ENCODE data around the gene GPR107.
A peak's percentile ranks its signal among the peaks of the same experiment; 100 is the strongest.

Gene GPR107

DNA sequence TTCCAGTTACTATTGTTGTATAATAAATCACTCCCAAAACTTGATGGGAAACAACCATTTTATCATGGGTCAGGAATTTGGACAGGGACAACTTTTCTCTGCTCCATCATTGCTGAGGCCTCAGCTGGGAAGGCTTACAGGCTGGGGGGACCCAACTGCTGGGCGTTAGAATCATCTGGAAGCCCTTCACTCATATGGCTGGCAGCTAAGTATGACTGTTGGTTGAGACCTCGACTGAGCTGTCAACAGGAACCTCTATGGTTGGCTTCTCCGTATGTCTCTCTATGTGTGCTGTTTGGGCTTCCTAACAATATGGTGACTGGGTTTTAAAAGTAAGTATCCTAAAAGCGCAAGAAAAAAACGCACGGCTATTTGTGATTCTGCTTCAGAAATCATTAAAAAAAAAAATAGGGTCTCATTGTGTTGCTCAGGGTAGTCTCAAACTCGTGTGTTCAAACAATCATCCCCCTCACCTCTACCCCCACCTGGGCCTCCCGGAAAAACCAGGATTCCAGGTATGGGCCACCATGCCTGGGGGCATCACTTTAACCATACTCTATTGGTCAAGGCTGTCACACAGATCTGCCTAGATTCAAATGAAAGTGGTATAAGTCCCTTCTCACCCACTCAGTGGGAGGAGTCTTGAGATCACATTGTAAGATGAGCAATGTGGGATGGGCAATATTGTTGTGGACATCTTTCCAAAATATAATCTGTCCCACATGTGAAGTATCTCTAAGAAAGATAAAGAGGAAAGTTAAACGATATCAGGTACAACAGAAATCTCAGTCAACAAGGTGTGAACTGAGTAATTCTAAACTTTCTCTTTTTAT is 26.0 kb upstream of the GPR107 start:
- H3K4me1 ChIP-seq (ENCODE audit: low read depth, poor library complexity, severe bottlenecking), result peaks cover 85% of the 10 kb centered on the region
- H3K4me3 ChIP-seq (IDR thresholded peaks at IDR 0.05; ENCODE audit: insufficient read depth, low read depth, low read length), result no peak overlapping the region
- TF ChIP-seq, protein P1, sequence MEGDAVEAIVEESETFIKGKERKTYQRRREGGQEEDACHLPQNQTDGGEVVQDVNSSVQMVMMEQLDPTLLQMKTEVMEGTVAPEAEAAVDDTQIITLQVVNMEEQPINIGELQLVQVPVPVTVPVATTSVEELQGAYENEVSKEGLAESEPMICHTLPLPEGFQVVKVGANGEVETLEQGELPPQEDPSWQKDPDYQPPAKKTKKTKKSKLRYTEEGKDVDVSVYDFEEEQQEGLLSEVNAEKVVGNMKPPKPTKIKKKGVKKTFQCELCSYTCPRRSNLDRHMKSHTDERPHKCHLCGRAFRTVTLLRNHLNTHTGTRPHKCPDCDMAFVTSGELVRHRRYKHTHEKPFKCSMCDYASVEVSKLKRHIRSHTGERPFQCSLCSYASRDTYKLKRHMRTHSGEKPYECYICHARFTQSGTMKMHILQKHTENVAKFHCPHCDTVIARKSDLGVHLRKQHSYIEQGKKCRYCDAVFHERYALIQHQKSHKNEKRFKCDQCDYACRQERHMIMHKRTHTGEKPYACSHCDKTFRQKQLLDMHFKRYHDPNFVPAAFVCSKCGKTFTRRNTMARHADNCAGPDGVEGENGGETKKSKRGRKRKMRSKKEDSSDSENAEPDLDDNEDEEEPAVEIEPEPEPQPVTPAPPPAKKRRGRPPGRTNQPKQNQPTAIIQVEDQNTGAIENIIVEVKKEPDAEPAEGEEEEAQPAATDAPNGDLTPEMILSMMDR (conservative IDR thresholded peaks at IDR 0.05; ENCODE audit: low read depth, low read length), result no peak
- H4K20me1 ChIP-seq (ENCODE audit: insufficient read depth), result no peaks in the 10 kb centered on the region
- no peaks in the 10 kb centered on the region for H3K27me3 ChIP-seq (ENCODE audit: insufficient read depth, low read depth)
- no peaks in the 10 kb centered on the region for H3K36me3 ChIP-seq (ENCODE audit: insufficient read depth)
- H3K27ac ChIP-seq, result no peak overlapping the region
- H3K4me2 ChIP-seq, result 0 out of 2 replicates have a peak overlapping the region, but pooled peaks have one; percentile 23
- H3K79me2 ChIP-seq (ENCODE audit: insufficient read depth, low read depth), result peaks cover 93% of the 10 kb centered on the region
- H3K9ac ChIP-seq, result no peak overlapping the region
- no peak overlapping the region for H2AFZ ChIP-seq (ENCODE audit: low read depth)

DNA sequence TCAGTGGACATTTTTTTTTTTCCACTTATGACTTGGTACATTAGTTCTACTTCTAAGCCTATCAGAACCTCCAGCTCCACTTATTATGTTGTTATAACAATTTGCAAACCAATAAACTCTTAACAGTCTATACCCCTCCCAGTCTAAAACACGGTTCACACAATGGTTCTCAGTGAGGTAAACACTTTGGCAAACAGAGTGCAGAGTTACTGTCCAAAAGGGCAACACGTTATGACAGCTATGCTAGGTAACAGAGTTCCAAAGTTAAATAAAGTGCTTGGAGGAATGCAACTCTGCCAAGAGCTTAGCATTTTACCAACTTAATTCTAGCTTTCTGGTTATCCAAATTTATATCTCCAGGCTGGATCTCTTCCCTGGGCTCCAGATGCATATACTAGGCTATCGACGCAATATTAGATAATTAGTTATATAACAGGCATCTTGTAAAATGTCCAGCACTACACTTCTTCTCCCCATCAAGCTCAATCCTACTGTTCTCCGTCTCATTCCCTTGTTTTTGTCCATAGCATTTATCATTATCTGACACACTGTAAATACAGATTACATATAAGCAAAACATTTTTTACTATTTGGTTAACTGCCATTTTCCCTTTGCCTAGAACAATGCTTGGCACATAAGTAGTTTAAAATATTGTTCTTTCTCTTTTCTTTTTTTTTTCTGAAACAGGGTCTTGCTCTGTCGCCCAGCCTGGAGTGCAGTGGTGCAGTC is 25.0 kb upstream of the GPR107 start:
- H3K27me3 ChIP-seq (ENCODE audit: insufficient read depth, low read depth), result no peaks in the 10 kb centered on the region
- no peak overlapping the region for H3K4me2 ChIP-seq
- no peak overlapping the region for H3K27ac ChIP-seq
- no peak overlapping the region for H3K9ac ChIP-seq
- H4K20me1 ChIP-seq (ENCODE audit: insufficient read depth), result no peaks in the 10 kb centered on the region
- H3K4me1 ChIP-seq (ENCODE audit: low read depth, poor library complexity, severe bottlenecking), result peaks cover 77% of the 10 kb centered on the region
- no peaks in the 10 kb centered on the region for H3K36me3 ChIP-seq (ENCODE audit: insufficient read depth)
- H3K79me2 ChIP-seq (ENCODE audit: insufficient read depth, low read depth), result peaks cover 95% of the 10 kb centered on the region
- TF ChIP-seq, protein P1 (conservative IDR thresholded peaks at IDR 0.05; ENCODE audit: low read depth, low read length), result no peak
- no peak overlapping the region for H3K4me3 ChIP-seq (IDR thresholded peaks at IDR 0.05; ENCODE audit: insufficient read depth, low read depth, low read length)
- no peak overlapping the region for H2AFZ ChIP-seq (ENCODE audit: low read depth)

DNA sequence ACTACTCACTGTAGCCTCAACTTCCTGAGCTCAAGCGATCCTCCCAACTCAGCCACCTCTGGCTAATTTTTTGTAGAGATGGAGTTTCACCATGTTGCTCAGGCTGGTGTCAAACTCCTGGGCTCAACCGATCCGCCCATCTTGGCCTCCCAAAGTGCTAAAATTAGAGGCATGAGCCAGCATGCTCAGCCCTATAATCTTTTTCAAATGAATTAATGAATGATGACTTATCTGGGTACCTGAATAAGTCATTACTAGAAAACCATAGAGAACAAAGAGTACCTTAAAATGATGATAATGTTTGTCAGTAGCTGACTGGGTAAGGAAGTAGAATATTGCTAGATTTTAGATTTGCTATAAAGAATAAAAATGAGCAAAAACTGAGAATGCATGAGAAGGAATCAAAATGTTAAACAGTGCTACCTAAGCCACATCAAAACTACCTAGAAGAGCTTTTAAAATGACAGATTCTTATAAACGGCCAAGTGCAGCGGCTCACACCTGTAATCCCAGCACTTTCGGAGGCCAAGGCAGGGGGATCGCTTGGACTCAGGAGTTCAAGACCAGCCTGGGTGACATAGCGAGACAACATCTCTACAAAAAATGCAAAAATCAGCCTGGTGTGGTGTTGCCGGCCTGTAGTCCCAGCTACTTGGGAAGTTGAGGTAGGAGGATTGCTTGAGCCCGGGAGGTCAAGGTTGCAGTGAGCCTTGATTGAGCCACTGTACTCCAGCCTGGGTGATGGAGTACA is 24.3 kb upstream of the GPR107 start:
- Histone ChIP-seq H3K4me1 (ENCODE audit: low read depth, poor library complexity, severe bottlenecking) (peaks cover 73% of the 10 kb centered on the region), H2AFZ (ENCODE audit: low read depth) (no peak overlapping the region), H3K27ac (no peak overlapping the region), H3K27me3 (ENCODE audit: insufficient read depth, low read depth) (no peaks in the 10 kb centered on the region), H3K79me2 (ENCODE audit: insufficient read depth, low read depth) (peaks cover 88% of the 10 kb centered on the region), H3K36me3 (ENCODE audit: insufficient read depth) (no peaks in the 10 kb centered on the region), H4K20me1 (ENCODE audit: insufficient read depth) (no peaks in the 10 kb centered on the region), H3K9ac (no peak overlapping the region), H3K4me3 (IDR thresholded peaks at IDR 0.05; ENCODE audit: insufficient read depth, low read depth, low read length) (no peak overlapping the region), H3K4me2 (no peak overlapping the region)
- TF ChIP-seq, protein P1 (conservative IDR thresholded peaks at IDR 0.05; ENCODE audit: low read depth, low read length), result no peak

DNA sequence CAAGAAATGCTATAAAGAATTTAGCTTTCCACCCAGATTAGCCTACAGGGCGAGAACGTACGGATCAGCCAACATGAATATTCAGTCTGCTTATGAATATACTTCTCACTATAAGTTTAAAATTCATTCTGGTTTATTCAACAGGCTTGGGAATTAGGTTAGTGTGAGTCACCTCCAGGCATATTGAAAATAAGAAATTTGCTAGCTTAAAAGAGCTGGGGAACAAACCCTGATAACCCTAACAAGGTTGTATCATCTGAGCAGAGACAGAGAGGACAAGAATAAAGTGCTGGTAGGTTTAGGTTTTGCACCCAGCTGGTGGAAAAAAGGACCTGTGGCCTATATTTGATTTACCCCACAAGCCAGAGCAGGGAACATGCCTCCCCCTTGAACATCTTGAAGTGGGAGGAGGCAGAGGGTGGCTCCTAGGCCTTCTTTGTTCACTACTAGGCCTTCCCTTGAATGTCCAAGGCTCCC is 23.0 kb upstream of the GPR107 start:
- Histone ChIP-seq H3K27me3 (ENCODE audit: insufficient read depth, low read depth) (no peaks in the 10 kb centered on the region), H3K79me2 (ENCODE audit: insufficient read depth, low read depth) (peaks cover 85% of the 10 kb centered on the region), H3K9ac (no peak overlapping the region), H3K36me3 (ENCODE audit: insufficient read depth) (no peaks in the 10 kb centered on the region), H3K4me2 (0 out of 2 replicates have a peak overlapping the region, but pooled peaks have one; percentile 1), H3K27ac (no peak overlapping the region; the same call in 1 of the 2 replicates), H3K4me1 (ENCODE audit: low read depth, poor library complexity, severe bottlenecking) (peaks cover 60% of the 10 kb centered on the region), H4K20me1 (ENCODE audit: insufficient read depth) (no peaks in the 10 kb centered on the region), H3K4me3 (IDR thresholded peaks at IDR 0.05; ENCODE audit: insufficient read depth, low read depth, low read length) (no peak overlapping the region), H2AFZ (ENCODE audit: low read depth) (no peak overlapping the region)
- TF ChIP-seq, protein P1 (conservative IDR thresholded peaks at IDR 0.05; ENCODE audit: low read depth, low read length), result no peak

Measured in KMS-11 (cell line).